HG02943 (cell line): Measurements from ENCODE around the gene RIPPLY1.

Experiments
- ATAC-seq: cut with Tn5 transposase; IDR thresholded peaks from one replicate; pipeline ENCODE4 v1.9.1; 2021; ENCODE audit warnings: mild to moderate bottlenecking, low read depth, moderate library complexity; ENCODE audit not compliant: unreplicated experiment

Gene RIPPLY1

GRCh38 chrX:106862972-106863688, 40.0 kb downstream of the RIPPLY1 start:
- peak; percentile 74 for ATAC-seq
